HCT116 (cell line): Measurements from ENCODE around the gene PRDM9. TPM values are rescaled to one million over a fixed set of nuclear protein-coding genes. Genes with fewer than 3 reads are reported as not detected.

Experiments
- ATAC-seq: fragments of 200-7000 bp; cut with Tn5 transposase; 2 replicates; pipeline ENCODE4 v1.9.1; 2020; ENCODE audit warnings: mild to moderate bottlenecking, moderate library complexity
- BruUV-seq: library from RNA; stranded (reverse); fragments of 400-500 nt; replicated peaks from 2 replicates; lab custom pipeline; 2021; lab: Mats Ljungman, UMichigan
- CTCF ChIA-PET: fragments of 300-600 bp; sonication (Branson Sonifier 250); formaldehyde crosslinking; loops from one replicate; lab custom pipeline; 2021; ENCODE audit warnings: antibody characterized with exemption; lab: Charles Lee
- POLR2A ChIA-PET: fragments of 300-600, 350-600 bp; sonication (Branson Sonifier 250); formaldehyde crosslinking; loops from one replicate; lab custom pipeline; 2021; ENCODE audit warnings: antibody characterized with exemption; lab: Charles Lee
- RAD21 ChIA-PET, 2 experiments: fragments of 300-600 bp; sonication (Branson Sonifier 250); formaldehyde crosslinking; loops; one replicate each; lab custom pipeline; 2023; ENCODE audit warnings: low total read pairs in 2 of 2; ENCODE audit not compliant: uncharacterized antibody in 2 of 2, unreplicated experiment in 2 of 2, low non-redundant PET in 1 of 2; lab: Charles Lee
- DNase-seq: peaks from one replicate; pipeline ENCODE4 v3.0.0-alpha.2; 2010; ENCODE audit warnings: low read depth, low spot score
- H2AFZ ChIP-seq: fragments of 200-600 bp; shearing (Covaris generic), sonication (generic); 2 replicates; pipeline ENCODE4 v1.6.1; 2017; ENCODE audit warnings: low read depth, mixed run types, mixed read lengths, antibody characterized with exemption, low read length; ENCODE audit not compliant: poor library complexity, severe bottlenecking
- H3K27ac ChIP-seq: 2 replicates; pipeline ENCODE4 v1.5.1; 2012; ENCODE audit warnings: low read depth, low read length
- H3K27me3 ChIP-seq: fragments of 200-600 bp; sonication (generic); 2 replicates; pipeline ENCODE4 v1.6.1; 2016; ENCODE audit warnings: mixed run types, low read length, mixed read lengths; ENCODE audit not compliant: insufficient read depth
- H3K36me3 ChIP-seq, 2 experiments: fragments of 200-500 bp in 1 of 2; fragments of 200-600 bp in 1 of 2; sonication (Bioruptor generic) in 1 of 2; sonication (generic) in 1 of 2; 2 replicates each; pipeline versions ENCODE4 v1.5.1 to v1.6.1; 2014 to 2016; ENCODE audit warnings: low read length in 2 of 2, inconsistent platforms in 1 of 2, mixed read lengths in 1 of 2, mixed run types in 1 of 2; ENCODE audit not compliant: insufficient read depth in 2 of 2, control insufficient read depth in 1 of 2
- H3K4me1 ChIP-seq, 2 experiments: fragments of 200-600 bp in 1 of 2; sonication (generic) in 1 of 2; 2 replicates each; pipeline versions ENCODE4 v1.5.1 to v1.6.1; 2012 to 2017; ENCODE audit warnings: low read length in 2 of 2, inconsistent platforms in 1 of 2, mild to moderate bottlenecking in 1 of 2, mixed read lengths in 1 of 2, mixed run types in 1 of 2, moderate library complexity in 1 of 2; ENCODE audit not compliant: insufficient read depth in 2 of 2, control insufficient read depth in 1 of 2
- H3K4me2 ChIP-seq: fragments of 200-600 bp; sonication (generic); 2 replicates; pipeline ENCODE4 v1.6.1; 2017; ENCODE audit warnings: mixed run types, low read length, mixed read lengths
- H3K4me3 ChIP-seq, 2 experiments: fragments of 200-600 bp in 1 of 2; sonication (generic) in 1 of 2; replicated peaks in 1 of 2; 2 replicates each; pipeline ENCODE4 v1.5.1; 2011 to 2016; ENCODE audit warnings: low read length in 2 of 2, control low read depth in 1 of 2, low read depth in 1 of 2, mild to moderate bottlenecking in 1 of 2, mixed read lengths in 1 of 2, mixed run types in 1 of 2
- H3K79me2 ChIP-seq: fragments of 200-600 bp; sonication (generic); 2 replicates; pipeline ENCODE4 v1.6.1; 2017; ENCODE audit warnings: mild to moderate bottlenecking, mixed run types, low read length, moderate library complexity, mixed read lengths; ENCODE audit not compliant: insufficient read depth
- H3K9ac ChIP-seq: fragments of 200-600 bp; sonication (generic); 2 replicates; pipeline ENCODE4 v1.6.1; 2016; ENCODE audit warnings: low read length, mixed read lengths
- H3K9me2 ChIP-seq: fragments of 200-600 bp; sonication (generic), shearing (Covaris generic); 2 replicates; pipeline ENCODE4 v1.6.1; 2017; ENCODE audit warnings: mixed run types, mild to moderate bottlenecking, moderate library complexity; ENCODE audit not compliant: insufficient read depth
- H3K9me3 ChIP-seq, 2 experiments: fragments of 200-500 bp in 1 of 2; fragments of 200-600 bp in 1 of 2; sonication (Bioruptor generic) in 1 of 2; sonication (generic) in 1 of 2; 2 replicates each; pipeline ENCODE4 v1.6.1; 2014 to 2017; ENCODE audit warnings: low read length in 2 of 2, mixed read lengths in 2 of 2, inconsistent platforms in 1 of 2, low read depth in 1 of 2, mild to moderate bottlenecking in 1 of 2, mixed run types in 1 of 2, moderate library complexity in 1 of 2; ENCODE audit not compliant: control insufficient read depth in 1 of 2, insufficient read depth in 1 of 2
- H4K20me1 ChIP-seq: fragments of 200-600 bp; sonication (generic), shearing (Covaris generic); 2 replicates; pipeline ENCODE4 v1.6.1; 2017; ENCODE audit warnings: mixed run types, mild to moderate bottlenecking, moderate library complexity; ENCODE audit not compliant: insufficient read depth
- CEBPB ChIP-seq: IDR thresholded peaks from 2 replicates; pipeline ENCODE4 v1.6.1; 2012; ENCODE audit warnings: low read depth
- EGR1 ChIP-seq: IDR thresholded peaks from 2 replicates; pipeline ENCODE4 v1.6.1; 2012; ENCODE audit warnings: low read depth
- ELF1 ChIP-seq: IDR thresholded peaks from 2 replicates; pipeline ENCODE4 v1.6.1; 2012; ENCODE audit warnings: low read depth, borderline replicate concordance
- EZH2 ChIP-seq: fragments of 200-600 bp; sonication (generic); IDR thresholded peaks from 2 replicates; pipeline ENCODE4 v1.6.1; 2017; ENCODE audit warnings: antibody characterized with exemption, mixed run types
- EZH2phosphoT487 ChIP-seq: fragments of 200-600 bp; IDR thresholded peaks from 2 replicates; pipeline ENCODE4 v1.6.1; 2018; ENCODE audit warnings: antibody characterized with exemption, borderline replicate concordance
- JUND ChIP-seq: IDR thresholded peaks from 2 replicates; pipeline ENCODE4 v1.6.1; 2012
- POLR2A ChIP-seq: IDR thresholded peaks from 2 replicates; pipeline ENCODE4 v1.7.0; 2011; ENCODE audit warnings: borderline replicate concordance; ENCODE audit not compliant: insufficient read depth, insufficient read length; ENCODE audit errors: extremely low read depth
- POLR2AphosphoS5 ChIP-seq: IDR thresholded peaks from 2 replicates; pipeline ENCODE4 v1.6.1; 2011; ENCODE audit warnings: mild to moderate bottlenecking, low read depth, low read length, moderate library complexity
- SRF ChIP-seq: IDR thresholded peaks from 2 replicates; pipeline ENCODE4 v1.6.1; 2012; ENCODE audit warnings: low read depth
- TCF7L2 ChIP-seq: IDR thresholded peaks from 2 replicates; pipeline ENCODE4 v1.7.0; 2011; ENCODE audit warnings: borderline replicate concordance, inconsistent platforms; ENCODE audit not compliant: insufficient read depth, insufficient read length; ENCODE audit errors: extremely low read depth
- YY1 ChIP-seq: IDR thresholded peaks from 2 replicates; pipeline ENCODE4 v1.6.1; 2011; ENCODE audit warnings: low read length, low read depth, moderate library complexity, mild to moderate bottlenecking; ENCODE audit not compliant: insufficient replicate concordance; ENCODE audit errors: extremely low read depth
- ZFX ChIP-seq: fragments of 450-650 bp; IDR thresholded peaks from 2 replicates; pipeline ENCODE4 v1.6.1; 2017
- ZNF274 ChIP-seq: fragments of 200-500 bp; sonication (Bioruptor generic); IDR thresholded peaks from 2 replicates; pipeline ENCODE4 v1.6.1; 2014; ENCODE audit warnings: mild to moderate bottlenecking, low read depth, low read length, inconsistent platforms
- intact Hi-C: fragments of 100-400 bp; cut with micrococcal nuclease; formaldehyde crosslinking; loops from 2 replicates; pipeline ENCODE4 v1.10.0; 2022
- total RNA-seq: library from RNA; stranded (reverse); gene quantifications from one replicate; pipeline ENCODE4 v1.2.1, GENCODE V29; 2021; ENCODE audit not compliant: unreplicated experiment
- TF ChIP-seq, protein P1 (sequence below), 3 experiments: fragments of 200-600 bp in 1 of 3; sonication (generic) in 1 of 3; IDR thresholded peaks in 2 of 3; conservative IDR thresholded peaks in 1 of 3; 2 replicates each; pipeline ENCODE4 v1.5.1; 2012 to 2017; ENCODE audit warnings: low read depth in 2 of 3, low read length in 2 of 3, antibody characterized with exemption in 1 of 3, borderline replicate concordance in 1 of 3, control low read depth in 1 of 3, mild to moderate bottlenecking in 1 of 3, mixed read lengths in 1 of 3, mixed run types in 1 of 3, moderate library complexity in 1 of 3; ENCODE audit not compliant: insufficient read depth in 1 of 3
- TF ChIP-seq, protein P2 (sequence below): IDR thresholded peaks from 2 replicates; pipeline ENCODE4 v1.6.1; 2012
- TF ChIP-seq, protein P3 (sequence below): IDR thresholded peaks from 2 replicates; pipeline ENCODE4 v1.6.1; 2011; ENCODE audit warnings: mild to moderate bottlenecking, low read length, moderate library complexity; ENCODE audit not compliant: insufficient replicate concordance; ENCODE audit errors: extremely low read depth
- TF ChIP-seq, protein P4 (sequence below): IDR thresholded peaks from 2 replicates; pipeline ENCODE4 v1.6.1; 2012

PRDM9 gene
- total RNA-seq, 1 experiment from 2014 or later: not detected

DNA sequence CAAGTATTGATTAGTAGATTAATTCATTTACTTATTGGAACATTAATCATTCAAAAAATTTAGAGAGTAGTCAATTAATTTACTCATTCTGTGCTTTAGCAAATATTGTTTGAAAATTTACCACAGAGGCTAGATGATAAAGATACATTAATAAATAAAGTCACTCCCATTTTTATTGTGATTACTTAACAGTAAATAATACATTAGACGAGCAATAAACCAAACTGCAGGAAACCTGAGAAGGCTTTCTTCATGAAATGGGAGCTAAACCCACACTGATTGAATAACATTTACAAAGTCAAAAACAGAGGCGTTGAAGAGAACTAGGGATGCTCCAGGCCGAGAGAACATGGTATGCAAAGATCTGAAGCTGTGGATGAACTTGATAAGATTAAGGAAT lies 38.8 kb upstream of the PRDM9 start (continued):
- TF ChIP-seq, protein P1, sequence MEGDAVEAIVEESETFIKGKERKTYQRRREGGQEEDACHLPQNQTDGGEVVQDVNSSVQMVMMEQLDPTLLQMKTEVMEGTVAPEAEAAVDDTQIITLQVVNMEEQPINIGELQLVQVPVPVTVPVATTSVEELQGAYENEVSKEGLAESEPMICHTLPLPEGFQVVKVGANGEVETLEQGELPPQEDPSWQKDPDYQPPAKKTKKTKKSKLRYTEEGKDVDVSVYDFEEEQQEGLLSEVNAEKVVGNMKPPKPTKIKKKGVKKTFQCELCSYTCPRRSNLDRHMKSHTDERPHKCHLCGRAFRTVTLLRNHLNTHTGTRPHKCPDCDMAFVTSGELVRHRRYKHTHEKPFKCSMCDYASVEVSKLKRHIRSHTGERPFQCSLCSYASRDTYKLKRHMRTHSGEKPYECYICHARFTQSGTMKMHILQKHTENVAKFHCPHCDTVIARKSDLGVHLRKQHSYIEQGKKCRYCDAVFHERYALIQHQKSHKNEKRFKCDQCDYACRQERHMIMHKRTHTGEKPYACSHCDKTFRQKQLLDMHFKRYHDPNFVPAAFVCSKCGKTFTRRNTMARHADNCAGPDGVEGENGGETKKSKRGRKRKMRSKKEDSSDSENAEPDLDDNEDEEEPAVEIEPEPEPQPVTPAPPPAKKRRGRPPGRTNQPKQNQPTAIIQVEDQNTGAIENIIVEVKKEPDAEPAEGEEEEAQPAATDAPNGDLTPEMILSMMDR (IDR thresholded peaks at IDR 0.05 in 2 of 3, conservative IDR thresholded peaks at IDR 0.05 in 1 of 3; ENCODE audit: borderline replicate concordance in 1 of 3, insufficient read depth in 1 of 3, low read depth in 2 of 3, low read length in 2 of 3): no peak
- TF ChIP-seq POLR2A: no peak

DNA sequence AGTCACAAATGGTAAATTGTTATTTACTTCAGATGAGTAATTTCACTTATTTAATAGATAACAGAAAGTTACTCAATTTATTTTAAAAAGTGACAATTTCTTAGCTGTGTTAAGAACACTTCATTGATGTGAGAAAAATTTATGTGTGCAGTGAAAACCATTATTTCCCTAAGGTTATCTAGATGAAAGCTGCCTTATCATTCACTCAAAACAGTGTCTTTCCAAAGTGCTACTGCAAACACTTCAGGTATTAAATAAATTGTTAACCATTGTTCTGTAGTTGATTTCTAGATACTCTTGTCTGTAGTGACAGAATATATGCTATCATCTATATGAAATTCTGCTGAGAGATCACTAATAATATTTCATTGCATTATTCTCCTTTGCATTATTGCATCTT lies 33.5 kb upstream of the PRDM9 start:
- Histone ChIP-seq H3K36me3 (no peaks in the 10 kb centered on the region), H3K79me2 (no peaks in the 10 kb centered on the region), H3K9me3 (peaks cover 6 to 10% of the 10 kb centered on the region in 2 experiments; a peak in 2 of 4 replicates), H3K9ac (no peak overlapping the region), H3K4me2 (no peak overlapping the region), H3K4me1 (no peaks in the 10 kb centered on the region), H3K27me3 (no peaks in the 10 kb centered on the region), H3K4me3 (no peak overlapping the region), H3K9me2 (no peaks in the 10 kb centered on the region), H4K20me1 (no peaks in the 10 kb centered on the region), H3K27ac (no peak overlapping the region), H2AFZ (no peak overlapping the region)
- intact Hi-C loops: no loop called here
- ATAC-seq (no peak), DNase-seq (no peak)
- POLR2A ChIA-PET: no interaction called here
- BruUV-seq: no TSS peak
- CTCF ChIA-PET: no interaction called here
- RAD21 ChIA-PET: no interaction called here
- TF ChIP-seq, protein P1 (IDR thresholded peaks at IDR 0.05 in 2 of 3, conservative IDR thresholded peaks at IDR 0.05 in 1 of 3; ENCODE audit: borderline replicate concordance in 1 of 3, insufficient read depth in 1 of 3, low read depth in 2 of 3, low read length in 2 of 3): no peak
- TF ChIP-seq ZFX: no peak
- no peak for TF ChIP-seq ELF1
- no peak for TF ChIP-seq ZNF274
- TF ChIP-seq SRF: no peak
- TF ChIP-seq, protein P2, sequence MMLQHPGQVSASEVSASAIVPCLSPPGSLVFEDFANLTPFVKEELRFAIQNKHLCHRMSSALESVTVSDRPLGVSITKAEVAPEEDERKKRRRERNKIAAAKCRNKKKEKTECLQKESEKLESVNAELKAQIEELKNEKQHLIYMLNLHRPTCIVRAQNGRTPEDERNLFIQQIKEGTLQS: no peak
- TF ChIP-seq EGR1: no peak
- no peak for TF ChIP-seq YY1
- no peak for TF ChIP-seq EZH2phosphoT487
- TF ChIP-seq, protein P3, sequence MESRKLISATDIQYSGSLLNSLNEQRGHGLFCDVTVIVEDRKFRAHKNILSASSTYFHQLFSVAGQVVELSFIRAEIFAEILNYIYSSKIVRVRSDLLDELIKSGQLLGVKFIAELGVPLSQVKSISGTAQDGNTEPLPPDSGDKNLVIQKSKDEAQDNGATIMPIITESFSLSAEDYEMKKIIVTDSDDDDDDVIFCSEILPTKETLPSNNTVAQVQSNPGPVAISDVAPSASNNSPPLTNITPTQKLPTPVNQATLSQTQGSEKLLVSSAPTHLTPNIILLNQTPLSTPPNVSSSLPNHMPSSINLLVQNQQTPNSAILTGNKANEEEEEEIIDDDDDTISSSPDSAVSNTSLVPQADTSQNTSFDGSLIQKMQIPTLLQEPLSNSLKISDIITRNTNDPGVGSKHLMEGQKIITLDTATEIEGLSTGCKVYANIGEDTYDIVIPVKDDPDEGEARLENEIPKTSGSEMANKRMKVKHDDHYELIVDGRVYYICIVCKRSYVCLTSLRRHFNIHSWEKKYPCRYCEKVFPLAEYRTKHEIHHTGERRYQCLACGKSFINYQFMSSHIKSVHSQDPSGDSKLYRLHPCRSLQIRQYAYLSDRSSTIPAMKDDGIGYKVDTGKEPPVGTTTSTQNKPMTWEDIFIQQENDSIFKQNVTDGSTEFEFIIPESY: no peak
- no peak for TF ChIP-seq JUND
- TF ChIP-seq CEBPB: no peak
- no peak for TF ChIP-seq TCF7L2
- TF ChIP-seq, protein P4, sequence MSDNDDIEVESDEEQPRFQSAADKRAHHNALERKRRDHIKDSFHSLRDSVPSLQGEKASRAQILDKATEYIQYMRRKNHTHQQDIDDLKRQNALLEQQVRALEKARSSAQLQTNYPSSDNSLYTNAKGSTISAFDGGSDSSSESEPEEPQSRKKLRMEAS: no peak
- no peak for TF ChIP-seq POLR2AphosphoS5
- no peak for TF ChIP-seq EZH2
